Skeletal muscle satellite cell (primary cell): ENCODE measurements around the gene NEK10.

Source experiments
- H3K27me3 ChIP-seq: 2 replicates; pipeline ENCODE4 v1.7.0; 2013; ENCODE audit warnings: low read length; ENCODE audit not compliant: control insufficient read depth, insufficient read depth
- H3K36me3 ChIP-seq: 2 replicates; pipeline ENCODE4 v1.7.0; 2013; ENCODE audit warnings: mild to moderate bottlenecking, control low read depth, low read length; ENCODE audit not compliant: insufficient read depth
- H3K4me1 ChIP-seq: 2 replicates; pipeline ENCODE4 v1.7.0; 2013; ENCODE audit warnings: low read length; ENCODE audit not compliant: control insufficient read depth, insufficient read depth
- H3K4me2 ChIP-seq: 2 replicates; pipeline ENCODE4 v1.7.0; 2013; ENCODE audit warnings: mild to moderate bottlenecking, low read length
- H3K4me3 ChIP-seq: 2 replicates; pipeline ENCODE4 v1.7.0; 2013; ENCODE audit warnings: low read length
- H3K9ac ChIP-seq: 2 replicates; pipeline ENCODE4 v1.7.0; 2013; ENCODE audit warnings: mild to moderate bottlenecking, low read depth, low read length, moderate library complexity
- H3K9me3 ChIP-seq: replicated peaks from 2 replicates; pipeline ENCODE4 v1.7.0; 2013; ENCODE audit warnings: mild to moderate bottlenecking, control low read depth, low read length

The NEK10 gene

GRCh38 chr3:27193056-27193455 lies 176.1 kb downstream of the NEK10 start:
- Histone ChIP-seq H3K36me3 (peaks cover 9% of the 10 kb centered on the region), H3K9me3 (no peaks in the 10 kb centered on the region), H3K9ac (no peak overlapping the region), H3K4me2 (no peak overlapping the region), H3K4me3 (no peak overlapping the region), H3K27me3 (no peaks in the 10 kb centered on the region), H3K4me1 (peaks cover 24% of the 10 kb centered on the region)

GRCh38 chr3:27186013-27186412 lies 183.2 kb downstream of the NEK10 start:
- Histone ChIP-seq H3K9me3 (no peaks in the 10 kb centered on the region), H3K27me3 (no peaks in the 10 kb centered on the region), H3K4me3 (no peak overlapping the region), H3K9ac (no peak overlapping the region), H3K4me1 (no peaks in the 10 kb centered on the region), H3K36me3 (no peaks in the 10 kb centered on the region), H3K4me2 (no peak overlapping the region)

GRCh38 chr3:27185231-27185989 lies 183.8 kb downstream of the NEK10 start:
- Histone ChIP-seq H3K27me3 (no peaks in the 10 kb centered on the region), H3K4me2 (no peak overlapping the region), H3K4me1 (no peaks in the 10 kb centered on the region), H3K36me3 (no peaks in the 10 kb centered on the region), H3K9ac (no peak overlapping the region), H3K9me3 (no peaks in the 10 kb centered on the region), H3K4me3 (no peak overlapping the region)

GRCh38 chr3:27184261-27184660 lies 184.9 kb downstream of the NEK10 start:
- no peak overlapping the region for H3K9ac ChIP-seq
- H3K9me3 ChIP-seq: no peaks in the 10 kb centered on the region
- H3K4me2 ChIP-seq: no peak overlapping the region
- H3K36me3 ChIP-seq: no peaks in the 10 kb centered on the region
- H3K4me3 ChIP-seq: no peak overlapping the region
- H3K4me1 ChIP-seq: no peaks in the 10 kb centered on the region
- H3K27me3 ChIP-seq: no peaks in the 10 kb centered on the region

DNA sequence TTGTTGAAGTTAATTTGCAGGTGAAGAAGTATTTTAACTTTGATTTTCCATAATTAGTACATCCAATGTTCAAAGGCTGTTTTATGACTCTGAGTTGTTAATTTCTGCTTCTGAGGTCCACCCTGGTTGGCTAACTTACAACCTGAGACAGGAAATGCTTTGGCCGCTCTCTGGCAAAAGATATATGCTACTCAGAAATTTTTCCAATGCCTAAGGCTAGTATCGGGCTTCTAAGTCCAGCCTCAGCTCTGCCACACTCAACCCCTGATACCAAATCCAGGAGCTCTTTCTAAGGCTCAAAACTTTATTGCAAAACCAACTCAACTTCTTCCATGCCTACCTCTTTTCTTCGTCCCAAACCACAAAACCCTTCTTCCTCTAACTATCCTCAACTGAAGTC lies 192.9 kb downstream of the NEK10 start:
- no peaks in the 10 kb centered on the region for H3K27me3 ChIP-seq
- H3K9me3 ChIP-seq: no peaks in the 10 kb centered on the region
- H3K4me3 ChIP-seq: no peak overlapping the region
- H3K36me3 ChIP-seq: no peaks in the 10 kb centered on the region
- H3K9ac ChIP-seq: no peak overlapping the region
- no peaks in the 10 kb centered on the region for H3K4me1 ChIP-seq
- no peak overlapping the region for H3K4me2 ChIP-seq

GRCh38 chr3:27174530-27174929 lies 194.7 kb downstream of the NEK10 start:
- H3K27me3 ChIP-seq: no peaks in the 10 kb centered on the region
- H3K4me2 ChIP-seq: no peak overlapping the region
- no peaks in the 10 kb centered on the region for H3K4me1 ChIP-seq
- no peak overlapping the region for H3K9ac ChIP-seq
- no peak overlapping the region for H3K4me3 ChIP-seq
- H3K36me3 ChIP-seq: no peaks in the 10 kb centered on the region
- no peaks in the 10 kb centered on the region for H3K9me3 ChIP-seq

- H3K4me2 ChIP-seq: no peak overlapping the region
These were observed 198.1 kb downstream of the NEK10 start for GRCh38 chr3:27171113-27171512.

GRCh38 chr3:27166888-27167287 lies 202.3 kb downstream of the NEK10 start:
- no peaks in the 10 kb centered on the region for H3K9me3 ChIP-seq
- no peaks in the 10 kb centered on the region for H3K36me3 ChIP-seq
- peak overlapping the region; percentile 27 for H3K4me2 ChIP-seq
- no peaks in the 10 kb centered on the region for H3K27me3 ChIP-seq
- peaks cover 27% of the 10 kb centered on the region for H3K4me1 ChIP-seq
- H3K4me3 ChIP-seq: no peak overlapping the region
- H3K9ac ChIP-seq: peak overlapping the region; percentile 77

More at GRCh38 chr3:27171113-27171512, 198.1 kb downstream of the NEK10 start:
- no peak overlapping the region for H3K4me3 ChIP-seq
- H3K36me3 ChIP-seq: no peaks in the 10 kb centered on the region
- no peaks in the 10 kb centered on the region for H3K27me3 ChIP-seq
- peaks cover 11% of the 10 kb centered on the region for H3K4me1 ChIP-seq
- no peaks in the 10 kb centered on the region for H3K9me3 ChIP-seq
- no peak overlapping the region for H3K9ac ChIP-seq

DNA sequence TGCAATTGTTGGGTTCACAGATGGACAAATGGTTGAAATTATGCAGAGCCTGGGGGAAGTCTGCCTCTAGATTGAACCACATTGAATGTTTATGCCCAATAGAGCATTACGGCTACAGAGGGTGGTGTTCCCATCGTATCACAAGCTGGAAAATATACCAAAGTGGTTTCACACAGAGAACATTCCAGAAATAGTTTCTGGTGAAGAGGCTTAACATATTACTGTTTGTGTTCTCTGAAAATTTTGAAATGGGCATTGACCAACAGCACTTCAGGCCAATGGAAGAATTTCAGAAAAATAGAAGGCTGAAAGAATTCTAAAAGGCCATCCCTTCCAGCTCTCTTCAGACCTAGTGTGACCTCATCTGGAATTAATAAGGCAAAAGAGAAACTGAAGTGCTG lies 203.9 kb downstream of the NEK10 start:
- Histone ChIP-seq H3K9ac (peak overlapping the region; percentile 77), H3K4me2 (peak overlapping the region; percentile 66)

DNA sequence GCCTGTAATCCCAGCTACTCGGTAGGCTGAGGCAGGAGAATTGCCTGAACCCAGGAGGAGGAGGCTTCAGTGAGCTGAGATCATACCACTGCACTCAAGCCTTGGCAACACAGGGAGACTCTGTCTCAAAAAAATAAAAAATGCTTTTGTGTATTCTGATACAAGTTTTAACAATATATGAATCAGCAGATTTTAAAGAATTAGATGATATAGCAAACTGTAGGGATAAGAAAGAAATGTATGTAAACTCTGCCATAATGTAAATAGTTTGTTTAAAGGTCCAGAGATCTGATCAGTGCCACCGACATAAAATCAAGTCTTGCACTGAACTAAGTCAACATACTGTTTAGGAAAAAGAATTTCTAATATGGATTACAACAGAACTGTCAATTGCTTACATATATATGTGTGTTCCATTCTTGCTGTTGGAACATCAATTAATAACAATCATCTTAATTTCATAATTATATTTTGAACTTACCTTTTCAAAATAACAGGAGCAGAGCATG lies 208.3 kb downstream of the NEK10 start:
- no peaks in the 10 kb centered on the region for H3K36me3 ChIP-seq
- H3K4me2 ChIP-seq: no peak overlapping the region
- peaks cover 13% of the 10 kb centered on the region for H3K4me1 ChIP-seq
- H3K9me3 ChIP-seq: no peaks in the 10 kb centered on the region
- H3K4me3 ChIP-seq: no peak overlapping the region
- no peak overlapping the region for H3K9ac ChIP-seq
- H3K27me3 ChIP-seq: no peaks in the 10 kb centered on the region

More for the DNA sequence above, 203.9 kb downstream of the NEK10 start:
- no peaks in the 10 kb centered on the region for H3K36me3 ChIP-seq
- H3K4me3 ChIP-seq: peak overlapping the region; percentile 35
- H3K9me3 ChIP-seq: no peaks in the 10 kb centered on the region
- H3K4me1 ChIP-seq: peaks cover 27% of the 10 kb centered on the region
- no peaks in the 10 kb centered on the region for H3K27me3 ChIP-seq

DNA sequence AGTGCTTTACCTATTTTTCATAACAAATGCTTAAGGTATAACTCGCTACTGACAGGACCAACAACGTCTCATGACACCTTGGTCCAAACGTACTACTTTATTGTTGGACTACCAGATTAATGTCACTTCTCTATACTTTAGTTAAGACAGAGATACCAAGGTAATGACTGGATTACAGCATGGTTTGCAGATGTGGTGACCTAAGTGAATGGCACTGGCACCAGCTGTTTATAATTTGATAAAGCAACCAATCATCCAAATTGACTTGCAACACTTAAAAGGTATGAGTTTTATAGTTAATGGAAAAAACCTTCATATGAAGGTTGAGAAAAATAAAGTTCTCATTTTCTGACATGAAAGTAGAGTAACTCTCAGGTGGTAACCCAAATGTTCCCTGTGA lies 209.0 kb downstream of the NEK10 start:
- Histone ChIP-seq H3K4me1 (peaks cover 7% of the 10 kb centered on the region), H3K9me3 (no peaks in the 10 kb centered on the region), H3K27me3 (no peaks in the 10 kb centered on the region), H3K4me2 (no peak overlapping the region), H3K4me3 (no peak overlapping the region), H3K36me3 (no peaks in the 10 kb centered on the region), H3K9ac (no peak overlapping the region)

DNA sequence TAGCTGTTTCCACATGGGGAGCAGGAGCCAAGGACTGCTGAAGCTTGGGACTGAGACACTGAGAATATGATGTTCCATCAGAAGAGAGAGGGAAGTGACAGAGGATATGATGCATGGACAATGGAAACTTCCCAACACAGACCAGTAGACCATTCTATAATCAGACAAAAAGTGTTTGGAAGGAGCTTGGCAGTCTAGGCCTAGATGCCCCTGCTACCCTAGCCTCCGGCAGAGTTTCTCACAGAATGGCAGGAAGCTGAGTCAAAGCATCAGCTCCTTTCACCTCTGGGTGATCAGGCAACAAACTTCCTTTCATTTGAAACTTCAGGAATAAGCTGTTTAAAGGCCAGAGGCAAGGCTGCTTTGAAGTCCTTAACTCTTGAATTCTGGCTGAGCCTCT lies 222.0 kb downstream of the NEK10 start:
- Histone ChIP-seq H3K9ac (no peak overlapping the region), H3K9me3 (no peaks in the 10 kb centered on the region), H3K4me1 (no peaks in the 10 kb centered on the region), H3K4me2 (no peak overlapping the region), H3K4me3 (no peak overlapping the region), H3K27me3 (no peaks in the 10 kb centered on the region), H3K36me3 (no peaks in the 10 kb centered on the region)
